Activated naive CD4-positive, alpha-beta T cell treated with anti-CD3 and anti-CD28 coated beads for 36 hours (primary cell): ENCODE measurements around the gene SLC25A41. TPM values are rescaled to one million over a fixed set of nuclear protein-coding genes. Genes with fewer than 3 reads are reported as not detected.

Experiments
- CTCF ChIA-PET: fragments of 350-600 bp; sonication (Branson Sonifier 250); formaldehyde crosslinking; loops from one replicate; lab custom pipeline; 2021; ENCODE audit warnings: antibody characterized with exemption; lab: Charles Lee
- DNase-seq: peaks from one replicate; pipeline ENCODE4 v3.0.0-alpha.2; 2020
- H3K27ac Mint-ChIP-seq: one replicate; pipeline ENCODE4 v1.8.0; 2021; ENCODE audit warnings: mild to moderate bottlenecking, mixed read lengths
- H3K27me3 Mint-ChIP-seq: one replicate; pipeline ENCODE4 v1.8.0; 2021; ENCODE audit warnings: low read depth, mixed read lengths
- H3K36me3 Mint-ChIP-seq: one replicate; pipeline ENCODE4 v1.8.0; 2021; ENCODE audit warnings: low read depth, mixed read lengths
- H3K4me1 Mint-ChIP-seq: one replicate; pipeline ENCODE4 v1.8.0; 2021; ENCODE audit warnings: low read depth, mixed read lengths
- H3K4me3 Mint-ChIP-seq: one replicate; pipeline ENCODE4 v1.8.0; 2021; ENCODE audit warnings: mild to moderate bottlenecking, moderate library complexity, mixed read lengths
- H3K9me3 Mint-ChIP-seq: one replicate; pipeline ENCODE4 v1.8.0; 2021; ENCODE audit warnings: mixed read lengths
- intact Hi-C: fragments of 100-400 bp; cut with micrococcal nuclease; formaldehyde crosslinking; loops from one replicate; pipeline ENCODE4 v1.15.1; 2023
- total RNA-seq, 2 experiments: library from RNA; stranded (reverse); gene quantifications; one replicate each; pipeline ENCODE4 v1.2.3, GENCODE V29; 2021

The SLC25A41 gene
- total RNA-seq, 2 experiments from 2014 or later: not detected

DNA sequence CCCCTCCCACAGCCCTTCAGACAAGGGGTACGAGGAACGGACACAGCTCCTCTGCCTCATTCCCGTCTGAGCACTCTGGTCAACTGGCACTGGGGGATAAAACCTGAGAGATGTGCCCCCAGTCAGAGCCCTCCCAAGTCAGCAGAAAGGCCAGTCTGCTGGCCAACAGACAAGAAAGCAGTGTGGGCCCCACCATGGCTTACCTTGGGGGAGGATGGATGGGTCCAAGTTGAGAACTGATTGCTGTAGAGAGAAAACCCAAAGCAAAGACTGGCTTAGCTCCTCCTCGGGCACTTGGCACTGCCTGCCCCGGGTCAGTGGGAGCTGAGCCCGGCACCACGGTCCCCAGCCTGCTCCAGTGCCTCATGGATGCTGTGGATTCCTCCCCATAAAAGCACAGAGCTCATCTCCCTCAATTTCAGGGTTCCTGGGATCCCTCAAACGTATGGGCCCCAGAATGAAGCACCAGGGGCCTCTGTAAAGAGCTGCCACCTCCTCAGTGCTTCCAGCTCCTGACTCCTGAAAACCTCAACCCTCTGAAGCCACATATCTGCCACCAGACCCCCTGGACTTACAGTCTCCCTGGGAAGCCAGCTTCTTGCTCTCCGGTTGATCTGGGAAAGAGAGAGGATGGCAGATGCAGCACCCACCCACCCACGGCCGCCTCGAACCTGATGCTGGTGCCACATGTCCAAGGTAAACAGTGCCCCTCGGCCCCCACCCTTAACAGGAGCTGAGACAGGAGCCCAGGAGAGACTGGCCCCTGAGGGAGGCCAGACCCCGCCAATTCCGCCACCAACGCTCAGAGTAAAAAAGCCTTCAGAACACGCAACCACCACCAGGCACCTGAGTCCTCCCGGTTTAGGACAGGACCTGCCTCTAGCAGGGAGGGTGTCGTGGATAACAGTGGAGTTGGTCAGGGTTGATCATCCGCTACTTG, 12.2 kb downstream of the SLC25A41 start:
- intact Hi-C loops: no loop called here
- Mint-ChIP-seq H3K27me3 (no peaks in the 10 kb centered on the region), H3K4me1 (peaks cover 30% of the 10 kb centered on the region), H3K36me3 (peaks cover 41% of the 10 kb centered on the region), H3K9me3 (no peaks in the 10 kb centered on the region), H3K4me3 (no peak overlapping the region), H3K27ac (no peak overlapping the region)
- CTCF ChIA-PET: interaction anchor here (0.6 kb wide), 1 partner anchor 16 kb away, joined by 3 read pairs; no protein-coding TSS in a partner anchor
- no peak for DNase-seq

DNA sequence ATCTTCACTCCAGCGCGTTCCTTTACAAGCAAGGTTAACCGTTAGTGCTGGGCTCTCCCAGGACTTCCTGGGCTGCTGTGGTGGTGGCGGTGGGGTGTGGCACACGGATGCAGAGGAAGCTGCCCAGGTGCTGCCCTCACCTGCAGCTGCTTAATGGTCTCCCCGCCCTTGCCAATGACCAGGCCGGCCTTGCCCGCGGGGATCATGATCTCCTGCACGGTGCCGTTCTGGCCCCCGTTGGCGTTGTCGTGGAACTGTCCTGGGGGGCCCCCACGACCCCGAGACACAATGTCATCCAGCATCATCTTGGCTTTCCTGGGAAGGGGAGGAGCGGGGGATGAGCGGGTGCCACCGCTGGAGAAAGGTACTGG, 15.0 kb downstream of the SLC25A41 start:
- Mint-ChIP-seq H3K27ac (no peak overlapping the region), H3K27me3 (no peaks in the 10 kb centered on the region), H3K9me3 (no peaks in the 10 kb centered on the region), H3K4me1 (peaks cover 20% of the 10 kb centered on the region), H3K4me3 (no peak overlapping the region), H3K36me3 (peaks cover 51% of the 10 kb centered on the region)
- no peak for DNase-seq
- intact Hi-C loops: no loop called here
- CTCF ChIA-PET: no interaction called here

- H3K27ac Mint-ChIP-seq: no peak overlapping the region
- H3K27me3 Mint-ChIP-seq: no peaks in the 10 kb centered on the region
- H3K36me3 Mint-ChIP-seq: peaks cover 47% of the 10 kb centered on the region
- intact Hi-C loops: no loop called here
- no peaks in the 10 kb centered on the region for H3K9me3 Mint-ChIP-seq
- peaks cover 14% of the 10 kb centered on the region for H3K4me1 Mint-ChIP-seq
- H3K4me3 Mint-ChIP-seq: no peak overlapping the region
- CTCF ChIA-PET: no interaction called here
- DNase-seq: no peak
These were observed 15.6 kb downstream of the SLC25A41 start for GRCh38 chr19:6417713-6418561.

DNA sequence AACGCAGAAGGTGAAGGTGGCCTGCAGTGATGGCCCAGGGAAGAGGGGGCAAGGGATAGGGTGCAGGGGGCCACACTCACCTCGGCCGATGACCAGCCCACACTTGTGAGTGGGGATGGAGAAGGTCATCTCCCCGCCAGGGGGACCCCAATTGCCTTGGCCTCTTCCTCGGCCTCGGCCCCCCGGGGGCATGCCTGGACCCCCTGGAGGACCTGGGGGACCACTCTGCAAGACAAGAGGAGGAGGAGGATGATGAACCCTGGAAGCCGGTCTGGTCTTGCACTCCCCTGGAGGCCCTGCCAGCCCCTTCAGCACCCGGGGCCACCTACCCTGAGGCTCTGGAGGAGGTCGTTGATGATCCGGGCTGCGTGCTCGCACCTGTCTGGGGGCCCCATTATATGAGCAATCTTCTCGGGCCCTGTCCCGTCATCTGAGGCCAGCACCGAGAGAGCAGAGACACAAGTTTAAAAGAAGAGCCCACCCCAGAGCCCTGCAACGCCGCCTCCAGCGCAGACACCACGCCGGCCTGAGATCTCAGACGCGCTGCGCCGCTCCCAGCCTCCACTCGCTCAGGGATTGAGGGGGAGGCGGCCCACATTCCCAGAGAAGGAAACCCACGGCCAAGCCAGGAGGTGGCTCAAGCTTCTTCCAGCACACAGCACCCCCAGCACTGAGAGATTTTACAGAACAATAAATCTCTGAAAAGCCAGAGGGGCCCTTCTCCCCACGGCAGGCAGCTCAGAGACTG, 16.7 kb downstream of the SLC25A41 start:
- DNase-seq: no peak
- Mint-ChIP-seq H3K4me1 (peaks cover 4% of the 10 kb centered on the region), H3K27ac (no peak overlapping the region), H3K4me3 (no peak overlapping the region), H3K27me3 (no peaks in the 10 kb centered on the region), H3K36me3 (peaks cover 37% of the 10 kb centered on the region), H3K9me3 (no peaks in the 10 kb centered on the region)
- intact Hi-C loops: no loop called here
- CTCF ChIA-PET: no interaction called here

- H3K9me3 Mint-ChIP-seq: no peaks in the 10 kb centered on the region
- H3K27me3 Mint-ChIP-seq: no peaks in the 10 kb centered on the region
- no peak overlapping the region for H3K27ac Mint-ChIP-seq
- intact Hi-C loops: no loop called here
- no peak overlapping the region for H3K4me3 Mint-ChIP-seq
- no peaks in the 10 kb centered on the region for H3K4me1 Mint-ChIP-seq
- peaks cover 30% of the 10 kb centered on the region for H3K36me3 Mint-ChIP-seq
- CTCF ChIA-PET: no interaction called here
- DNase-seq: no peak
These were observed 17.9 kb downstream of the SLC25A41 start for GRCh38 chr19:6415591-6416190.

DNA sequence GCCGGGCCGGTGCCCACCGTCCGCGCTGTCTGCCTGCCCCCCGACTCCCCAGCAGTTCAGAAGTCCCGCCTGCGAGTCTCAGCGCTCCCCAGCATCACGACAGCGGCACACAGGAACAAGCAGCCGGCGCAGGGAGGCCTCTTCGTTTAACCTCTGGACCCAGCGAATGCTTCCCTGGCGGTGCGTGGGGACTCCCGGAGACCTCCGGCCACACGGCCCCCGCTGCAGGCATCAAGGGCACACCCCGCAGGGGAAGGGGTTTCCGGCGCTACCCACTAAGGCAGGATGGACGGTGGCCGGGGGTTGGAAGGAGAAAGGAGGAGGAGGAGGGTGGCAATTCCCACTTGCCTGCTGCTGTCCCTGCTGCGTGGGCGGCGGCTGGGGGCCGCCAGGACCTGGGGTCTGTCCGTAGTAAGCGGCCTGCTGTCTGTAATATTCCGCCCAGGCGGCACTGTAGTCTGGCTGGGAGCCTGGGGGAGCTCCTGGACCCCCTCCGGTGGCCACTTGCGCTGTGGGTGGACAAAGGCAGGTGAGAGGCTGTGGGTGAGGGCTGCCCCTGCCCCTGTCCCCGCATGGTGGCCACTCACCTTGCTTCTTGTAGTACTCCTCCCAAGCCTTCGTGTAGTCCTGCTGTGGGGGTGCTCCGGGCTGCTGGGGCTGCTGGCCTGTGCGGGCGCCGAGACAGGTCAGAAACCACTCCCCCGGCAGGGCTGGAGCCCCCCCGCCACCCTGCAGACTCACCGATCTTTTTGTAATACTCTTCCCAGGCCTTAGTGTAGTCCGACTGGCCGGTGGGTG, 18.6 kb downstream of the SLC25A41 start:
- intact Hi-C loops: no loop called here
- no peaks in the 10 kb centered on the region for H3K27me3 Mint-ChIP-seq
- no peak for DNase-seq
- H3K9me3 Mint-ChIP-seq: no peaks in the 10 kb centered on the region
- no peak overlapping the region for H3K27ac Mint-ChIP-seq
- CTCF ChIA-PET: no interaction called here
- no peaks in the 10 kb centered on the region for H3K4me1 Mint-ChIP-seq
- H3K4me3 Mint-ChIP-seq: no peak overlapping the region
- peaks cover 26% of the 10 kb centered on the region for H3K36me3 Mint-ChIP-seq

- no peaks in the 10 kb centered on the region for H3K9me3 Mint-ChIP-seq
- no peak overlapping the region for H3K4me3 Mint-ChIP-seq
- H3K27ac Mint-ChIP-seq: no peak overlapping the region
- no peaks in the 10 kb centered on the region for H3K4me1 Mint-ChIP-seq
- H3K27me3 Mint-ChIP-seq: no peaks in the 10 kb centered on the region
- DNase-seq: no peak
- intact Hi-C loops: no loop called here
- H3K36me3 Mint-ChIP-seq: peaks cover 21% of the 10 kb centered on the region
- CTCF ChIA-PET: no interaction called here
These were observed 19.6 kb downstream of the SLC25A41 start for GRCh38 chr19:6413721-6414643.

DNA sequence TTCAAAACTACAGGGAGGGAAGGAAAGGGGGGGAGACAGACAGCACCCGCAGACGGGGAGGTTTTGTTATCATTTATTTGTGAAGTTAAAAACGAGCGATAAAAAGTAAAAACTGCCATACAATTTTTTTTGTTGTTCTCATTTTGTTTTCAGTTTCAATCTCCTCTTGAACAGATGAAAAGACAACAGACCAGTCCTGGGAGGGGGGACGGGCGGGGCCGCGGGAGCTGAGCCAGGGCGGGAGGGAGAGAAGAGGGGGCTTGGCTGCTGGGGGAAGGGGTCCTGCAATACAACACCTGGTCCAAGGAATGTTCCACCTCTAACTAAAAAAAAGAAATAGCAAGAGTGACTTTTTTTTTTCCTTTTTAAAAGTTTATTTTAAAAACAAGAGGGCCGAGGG, 20.3 kb downstream of the SLC25A41 start:
- no peak for DNase-seq
- Mint-ChIP-seq H3K27ac (no peak overlapping the region), H3K9me3 (no peaks in the 10 kb centered on the region), H3K36me3 (peaks cover 15% of the 10 kb centered on the region), H3K27me3 (no peaks in the 10 kb centered on the region), H3K4me1 (no peaks in the 10 kb centered on the region), H3K4me3 (no peak overlapping the region)
- CTCF ChIA-PET: no interaction called here
- intact Hi-C loops: no loop called here

GRCh38 chr19:6412447-6413091, 21.0 kb downstream of the SLC25A41 start:
- CTCF ChIA-PET: interaction anchor here (0.5 to 1.0 kb wide), 2 partner anchors 10 to 76 kb away, joined by 3 to 4 read pairs; no protein-coding TSS in a partner anchor
- peak; percentile 61 for DNase-seq
- Mint-ChIP-seq H3K9me3 (no peaks in the 10 kb centered on the region), H3K27ac (no peak overlapping the region), H3K4me3 (no peak overlapping the region), H3K4me1 (no peaks in the 10 kb centered on the region), H3K36me3 (peaks cover 12% of the 10 kb centered on the region), H3K27me3 (no peaks in the 10 kb centered on the region)
- intact Hi-C loops: no loop called here

GRCh38 chr19:6412061-6412446, 21.5 kb downstream of the SLC25A41 start:
- CTCF ChIA-PET: interaction anchor here (0.5 to 1.0 kb wide), 2 partner anchors 10 to 75 kb away, joined by 3 to 4 read pairs; no protein-coding TSS in a partner anchor
- no peak overlapping the region for H3K4me3 Mint-ChIP-seq
- H3K27ac Mint-ChIP-seq: no peak overlapping the region
- peaks cover 12% of the 10 kb centered on the region for H3K36me3 Mint-ChIP-seq
- no peaks in the 10 kb centered on the region for H3K9me3 Mint-ChIP-seq
- no peak for DNase-seq
- no peaks in the 10 kb centered on the region for H3K4me1 Mint-ChIP-seq
- no peaks in the 10 kb centered on the region for H3K27me3 Mint-ChIP-seq
- intact Hi-C loops: no loop called here
